Heart left ventricle (tissue), 16 donors: ENCODE measurements around the gene RPL11. TPM values are rescaled to one million over a fixed set of nuclear protein-coding genes. Genes with fewer than 3 reads are reported as not detected.

Experiments used
- ATAC-seq, 4 donors: fragments of 200-7000 bp; cut with Tn5 transposase; one replicate each; pipeline ENCODE4 v1.9.1; 2020 to 2022; ENCODE audit warnings: moderate library complexity in 4 of 4, mild to moderate bottlenecking in 3 of 4, moderate number of reproducible peaks in 1 of 4
- DNase-seq, 5 donors: peaks; one replicate each; pipeline ENCODE4 v3.0.0-alpha.2; 2020
- H3K27ac ChIP-seq, 12 donors: fragments of 200-600 bp; sonication (generic) in 4 of 12; one replicate each; pipeline versions ENCODE4 v1.5.0 to v1.8.0; 2016 to 2022; ENCODE audit warnings: mild to moderate bottlenecking in 2 of 12
- H3K27me3 ChIP-seq, 9 donors: fragments of 200-600 bp; sonication (generic) in 2 of 9; one replicate each; pipeline versions ENCODE4 v1.5.1 to v1.8.0; 2016 to 2022; ENCODE audit warnings: mild to moderate bottlenecking in 3 of 9
- H3K36me3 ChIP-seq, 9 donors: fragments of 200-600 bp; sonication (generic) in 2 of 9; one replicate each; pipeline versions ENCODE4 v1.5.0 to v1.8.0; 2018 to 2022; ENCODE audit warnings: mild to moderate bottlenecking in 2 of 9
- H3K4me1 ChIP-seq, 12 donors: fragments of 200-600 bp; sonication (generic) in 4 of 12; one replicate each; pipeline versions ENCODE4 v1.5.0 to v1.8.0; 2016 to 2022; ENCODE audit warnings: mild to moderate bottlenecking in 3 of 12
- H3K4me3 ChIP-seq, 12 donors: fragments of 200-600 bp; sonication (generic) in 4 of 12; one replicate each; pipeline versions ENCODE4 v1.5.0 to v1.8.0; 2017 to 2022; ENCODE audit warnings: mild to moderate bottlenecking in 9 of 12, moderate library complexity in 4 of 12
- H3K9me3 ChIP-seq, 12 donors: fragments of 200-600 bp; sonication (generic) in 4 of 12; one replicate each; pipeline versions ENCODE4 v1.5.0 to v1.8.0; 2016 to 2022; ENCODE audit warnings: mild to moderate bottlenecking in 1 of 12
- POLR2A ChIP-seq, 2 donors: fragments of 450-650 bp; IDR thresholded peaks; one replicate each; pipeline ENCODE4 v1.6.1; 2017; ENCODE audit warnings: antibody characterized with exemption in 2 of 2, mild to moderate bottlenecking in 2 of 2, moderate library complexity in 2 of 2
- WGBS, 4 donors: extraction: QIAGEN DNeasy Blood & Tissue Kit in 2 of 4; methylation state at CpG; one replicate each; pipeline versions ENCODE4 v1.1.5 to v1.1.7; 2013 to 2018; 5-methylcytosine and 5-hydroxymethylcytosine counted together
- intact Hi-C, 10 donors: fragments of 100-400 bp; cut with DNase I; formaldehyde crosslinking; loops; one replicate each; pipeline versions ENCODE4 v1.11.1 to v1.14.2; 2022
- polyA plus RNA-seq, 2 donors: library from polyadenylated mRNA; stranded (reverse); fragments of 200-250 nt; gene quantifications; one replicate each; pipeline ENCODE4 v1.2.3, GENCODE V29; 2013
- total RNA-seq, 9 donors: library from RNA; depleted of rRNA in 2 of 9; stranded (reverse); fragments of >200 nt in 2 of 9; fragmentation: NEBNext Ultra II Directional in 3 of 9; extraction: Animal tissue kit (Norgen Biotek cat#: 25700) in 3 of 9; gene quantifications; one replicate each; pipeline versions ENCODE4 v1.1.0 to v1.2.4, GENCODE V29; 2016 to 2023
- TF ChIP-seq, protein P1 (sequence below), 12 donors: fragments of 200-600 bp; sonication (generic) in 4 of 12; IDR thresholded peaks; one replicate each; pipeline versions ENCODE4 v1.5.0 to v1.8.0; 2018 to 2022; ENCODE audit warnings: antibody characterized with exemption in 12 of 12, mild to moderate bottlenecking in 5 of 12
- donor health status: ischemic (EF 13 %, LVEDD 7.1; RV severe dilation, severe dysfunction).
- donor health status: healthy with polysubstance abuse.
- donor health status: DM: no; HTN: yes; CAD: no.
- donor health status: DM: no; HTN: no; CAD: no.
- donor health status: ischemic (EF 25% LVEDD 6.9; RV normal size, moderate dysfunction).
- donor health status: ischemic (EF 25% LVEDD 5.7; RV mildly dilated, moderate dysfunction).
- donor health status: healthy.
- donor health status: DM: yes; HTN: yes; CAD: no.
- donor health status: ischemic (EF 35%, LVEDD 5.7; RV mildly dilated, moderate dysfunction).
- donor health status: nonischemic (EF 11% LVEDD 7.7; RV severe dilation, severe dysfunction).
- donor health status: DM: yes; HTN: yes; CAD: no.
- donor health status: PGD.
- donor health status: ischemic (EF 29% LVEDD 5.4; RV normal size, mild dysfunction).
- donor health status: nonischemic (EF 23%, LVEDD 6.1; RV moderate dilation, normal function).

Gene RPL11
- total and polyA plus RNA-seq, 11 donors = 341 to 2,009 (median 695) TPM

GRCh38 chr1:23692308-23692871, 784 bp downstream of the RPL11 start:
- TF ChIP-seq, protein P1, sequence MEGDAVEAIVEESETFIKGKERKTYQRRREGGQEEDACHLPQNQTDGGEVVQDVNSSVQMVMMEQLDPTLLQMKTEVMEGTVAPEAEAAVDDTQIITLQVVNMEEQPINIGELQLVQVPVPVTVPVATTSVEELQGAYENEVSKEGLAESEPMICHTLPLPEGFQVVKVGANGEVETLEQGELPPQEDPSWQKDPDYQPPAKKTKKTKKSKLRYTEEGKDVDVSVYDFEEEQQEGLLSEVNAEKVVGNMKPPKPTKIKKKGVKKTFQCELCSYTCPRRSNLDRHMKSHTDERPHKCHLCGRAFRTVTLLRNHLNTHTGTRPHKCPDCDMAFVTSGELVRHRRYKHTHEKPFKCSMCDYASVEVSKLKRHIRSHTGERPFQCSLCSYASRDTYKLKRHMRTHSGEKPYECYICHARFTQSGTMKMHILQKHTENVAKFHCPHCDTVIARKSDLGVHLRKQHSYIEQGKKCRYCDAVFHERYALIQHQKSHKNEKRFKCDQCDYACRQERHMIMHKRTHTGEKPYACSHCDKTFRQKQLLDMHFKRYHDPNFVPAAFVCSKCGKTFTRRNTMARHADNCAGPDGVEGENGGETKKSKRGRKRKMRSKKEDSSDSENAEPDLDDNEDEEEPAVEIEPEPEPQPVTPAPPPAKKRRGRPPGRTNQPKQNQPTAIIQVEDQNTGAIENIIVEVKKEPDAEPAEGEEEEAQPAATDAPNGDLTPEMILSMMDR (IDR thresholded peaks at IDR 0.05) = no peak
- no peak for TF ChIP-seq POLR2A (IDR thresholded peaks at IDR 0.05)
- H3K4me3 ChIP-seq = peak overlapping the region; percentile 58 to 98 (median 82)
- peaks cover 7 to 54% (median 44%) of the 10 kb centered on the region in 12 donors for H3K4me1 ChIP-seq
- no peak for ATAC-seq
- peaks cover 0 to 50% (median 45%) of the 10 kb centered on the region in 9 donors for H3K36me3 ChIP-seq
- peaks cover 0 to 6% (median 0%) of the 10 kb centered on the region in 12 donors for H3K9me3 ChIP-seq
- 10 to 15% (median 11%) methylated on average over 17 of the region's 17 CpGs for WGBS, 4 donors
- no peaks in the 10 kb centered on the region for H3K27me3 ChIP-seq
- H3K27ac ChIP-seq = peak overlapping the region in 11 of 12 donors; percentile 64 to 93 (median 83)
- no peak for DNase-seq
- intact Hi-C loops = loop anchor here in 1 of 10 donors (5.0 kb wide), 1 partner anchor 50 kb away; the partner anchor contains the start of gene ELOA

- peaks cover 7 to 63% (median 47%) of the 10 kb centered on the region in 12 donors for H3K4me1 ChIP-seq
- peaks cover 0 to 62% (median 57%) of the 10 kb centered on the region in 9 donors for H3K36me3 ChIP-seq
- DNase-seq (no peak), ATAC-seq (no peak)
- TF ChIP-seq POLR2A (IDR thresholded peaks at IDR 0.05) = no peak
- TF ChIP-seq, protein P1 (IDR thresholded peaks at IDR 0.05) = no peak
- no peaks in the 10 kb centered on the region for H3K27me3 ChIP-seq
- WGBS, 4 donors = 57 to 68% (median 62%) methylated on average over 2 of the region's 2 CpGs
- peaks cover 0 to under 1% (median 0%) of the 10 kb centered on the region in 12 donors for H3K9me3 ChIP-seq
- intact Hi-C loops = loop anchor here in 1 of 10 donors (5.0 kb wide), 1 partner anchor 49 kb away; the partner anchor contains the start of gene ELOA
- peak overlapping the region in 4 of 12 donors; percentile 75 to 93 (median 79) for H3K4me3 ChIP-seq
- H3K27ac ChIP-seq = no peak overlapping the region
Observed at GRCh38 chr1:23693599-23693998, 2.0 kb downstream of the RPL11 start.

DNA sequence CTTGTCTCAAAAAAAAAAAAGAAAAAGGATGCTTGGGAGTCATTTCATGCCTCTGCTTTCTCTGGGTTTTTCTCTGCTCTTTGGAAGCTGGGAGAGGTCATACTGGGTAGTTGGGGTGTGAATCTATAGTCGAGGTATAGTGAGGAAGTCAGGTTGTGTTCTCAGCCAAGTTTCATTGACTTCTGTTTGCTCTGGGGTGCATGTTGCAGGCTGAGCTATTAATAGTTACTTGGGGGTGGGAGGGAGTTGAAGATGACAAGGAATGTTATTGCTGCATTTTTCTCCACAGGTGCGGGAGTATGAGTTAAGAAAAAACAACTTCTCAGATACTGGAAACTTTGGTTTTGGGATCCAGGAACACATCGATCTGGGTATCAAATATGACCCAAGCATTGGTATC, 2.8 kb downstream of the RPL11 start:
- ATAC-seq (no peak), DNase-seq (no peak)
- H3K27ac ChIP-seq = no peak overlapping the region
- TF ChIP-seq, protein P1 (IDR thresholded peaks at IDR 0.05) = no peak
- no peak for TF ChIP-seq POLR2A (IDR thresholded peaks at IDR 0.05)
- no peak overlapping the region for H3K4me3 ChIP-seq
- peaks cover 7 to 71% (median 49%) of the 10 kb centered on the region in 12 donors for H3K4me1 ChIP-seq
- intact Hi-C loops = loop anchor here in 1 of 10 donors (5.0 kb wide), 1 partner anchor 48 kb away; the partner anchor contains the start of gene ELOA
- peaks cover 0 to 70% (median 65%) of the 10 kb centered on the region in 9 donors for H3K36me3 ChIP-seq
- WGBS, 4 donors = 38 to 47% (median 45%) methylated on average over 3 of the region's 3 CpGs
- H3K27me3 ChIP-seq = no peaks in the 10 kb centered on the region
- H3K9me3 ChIP-seq = no peaks in the 10 kb centered on the region

- H3K9me3 ChIP-seq = no peaks in the 10 kb centered on the region
- 93 to 95% (median 95%) methylated on average over 3 of the region's 3 CpGs for WGBS, 4 donors
- no peak for ATAC-seq
- intact Hi-C loops = loop anchor here in 2 of 10 donors (5.0 kb wide), 2 partner anchors 42 to 52 kb away; no protein-coding TSS in a partner anchor
- H3K27me3 ChIP-seq = no peaks in the 10 kb centered on the region
- DNase-seq = no peak
- no peak for TF ChIP-seq POLR2A (IDR thresholded peaks at IDR 0.05)
- TF ChIP-seq, protein P1 (IDR thresholded peaks at IDR 0.05) = no peak
- no peak overlapping the region for H3K4me3 ChIP-seq
- H3K4me1 ChIP-seq = peaks cover 7 to 75% (median 49%) of the 10 kb centered on the region in 12 donors
- H3K36me3 ChIP-seq = peaks cover 0 to 83% (median 78%) of the 10 kb centered on the region in 9 donors
- H3K27ac ChIP-seq = peak overlapping the region in 1 of 12 donors; percentile 14
Observed at GRCh38 chr1:23695667-23696066, 4.1 kb downstream of the RPL11 start.
